Measurements from ENCODE around the gene KCTD1.

KCTD1 gene

DNA sequence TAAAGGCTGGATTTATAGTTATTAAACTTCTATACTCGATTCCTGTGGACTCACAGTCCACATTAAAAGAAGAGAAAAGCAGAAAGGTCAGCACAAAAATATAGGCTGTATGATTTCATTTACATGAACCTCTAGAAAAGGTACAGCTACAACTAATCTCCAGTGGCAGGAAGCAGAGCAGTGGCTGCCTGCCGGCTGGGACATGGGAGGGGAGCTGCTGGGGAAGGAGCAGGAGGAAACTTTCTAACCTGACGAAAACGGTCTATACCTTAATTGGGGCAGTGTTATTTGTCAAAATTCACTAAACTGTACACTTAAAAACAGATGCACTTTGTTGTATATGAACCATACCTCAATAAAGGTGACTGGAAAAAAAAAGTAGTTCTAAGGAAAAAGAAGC, 26.7 kb downstream of the KCTD1 start:
- no peak for DNase-seq

DNA sequence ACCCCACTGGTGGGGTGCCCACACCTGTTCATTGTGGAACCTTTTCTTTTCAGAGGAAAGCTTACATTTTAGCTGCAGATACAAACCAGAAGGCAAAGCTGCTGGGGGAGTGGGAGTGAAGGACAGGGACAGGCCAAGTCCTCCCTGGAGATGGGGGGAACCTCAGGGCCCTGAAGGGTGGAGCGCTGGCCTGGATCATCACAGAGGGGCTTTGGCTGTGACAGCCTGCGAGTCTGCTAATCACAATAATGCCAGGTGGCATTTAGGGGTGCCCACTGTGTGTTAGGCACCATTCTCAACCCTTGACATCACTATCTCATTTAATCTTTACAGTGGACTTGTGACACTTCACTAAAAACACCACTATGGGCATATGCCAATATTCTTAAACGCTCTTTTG, 27.4 kb downstream of the KCTD1 start:
- DNase-seq, result no peak

DNA sequence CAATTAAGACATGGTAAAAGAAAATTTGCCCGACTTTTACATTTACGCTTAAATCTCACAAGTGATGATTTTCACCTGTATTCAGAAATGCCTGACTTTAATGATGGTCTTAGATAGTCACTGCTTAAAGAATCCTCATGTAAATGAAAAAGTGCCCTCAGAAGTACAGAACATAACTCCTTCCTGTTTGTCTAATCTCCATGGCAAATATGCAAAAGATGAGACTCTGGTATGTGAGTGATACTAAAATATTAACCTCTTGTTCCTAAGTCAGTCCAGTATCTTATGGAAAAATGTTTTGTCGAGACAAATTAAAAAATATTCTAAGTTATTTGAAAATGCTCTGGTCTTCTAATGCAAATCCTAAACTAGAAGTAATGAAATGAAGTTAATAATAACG, 29.2 kb downstream of the KCTD1 start:
- no peak for DNase-seq

DNA sequence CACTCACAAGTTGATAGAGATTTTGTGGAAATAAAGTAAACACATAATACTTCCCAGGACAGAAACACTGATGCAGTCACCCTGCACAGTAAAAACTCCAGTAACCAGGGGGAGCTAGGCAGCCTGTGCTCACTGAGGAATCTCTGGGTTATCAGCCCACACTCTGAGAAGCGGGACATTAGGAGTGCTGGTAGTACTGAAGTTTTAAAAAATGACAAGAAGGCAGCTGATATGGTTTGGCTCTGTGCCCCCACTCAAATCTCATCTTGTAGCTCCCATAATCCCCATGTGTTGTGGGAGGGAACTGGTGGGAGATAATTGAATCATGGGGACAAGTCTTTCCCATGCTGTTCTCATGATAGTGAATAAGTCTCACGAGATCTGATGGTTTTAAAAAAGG, 31.4 kb downstream of the KCTD1 start:
- DNase-seq, result no peak

DNA sequence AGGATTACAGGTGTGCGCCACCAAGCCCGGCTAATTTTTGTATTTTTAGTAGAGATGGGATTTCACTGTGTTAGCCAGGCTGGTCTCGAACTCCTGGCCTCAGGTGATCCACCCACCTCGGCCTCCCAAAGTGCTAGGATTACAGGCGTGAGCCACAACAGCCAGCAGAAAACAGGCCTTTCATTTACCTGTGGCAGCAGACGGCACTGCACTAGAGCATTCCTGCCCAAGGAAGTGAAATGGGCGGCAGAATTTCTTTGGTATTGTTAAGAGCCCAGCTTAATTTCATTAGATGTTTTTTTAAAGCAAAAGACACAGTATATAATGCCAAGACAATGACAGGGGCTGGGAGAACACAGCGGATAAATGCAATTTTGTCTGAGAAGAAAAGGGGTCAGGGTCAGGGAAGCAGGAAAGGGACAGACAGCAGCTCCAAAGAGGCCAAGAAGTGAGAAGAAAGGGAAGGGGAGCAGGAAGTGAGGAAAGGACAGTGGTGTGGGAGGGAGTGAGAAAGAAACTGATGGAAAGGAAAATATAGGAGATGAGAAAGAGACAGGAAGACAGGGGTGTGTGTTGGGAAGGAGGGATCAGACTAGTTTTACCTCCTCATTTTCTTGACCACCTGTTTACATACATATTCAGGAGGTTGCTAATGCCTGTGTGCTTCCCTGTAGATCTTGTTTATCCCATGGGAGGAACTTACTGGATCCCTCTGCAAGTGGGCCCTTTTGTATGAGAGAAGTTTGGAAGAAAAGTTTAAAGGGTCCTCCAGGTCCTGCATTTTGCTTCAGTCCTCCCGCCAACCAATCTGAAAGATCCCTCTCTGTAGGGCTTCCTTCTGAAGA, 32.5 kb downstream of the KCTD1 start:
- no peak for DNase-seq

DNA sequence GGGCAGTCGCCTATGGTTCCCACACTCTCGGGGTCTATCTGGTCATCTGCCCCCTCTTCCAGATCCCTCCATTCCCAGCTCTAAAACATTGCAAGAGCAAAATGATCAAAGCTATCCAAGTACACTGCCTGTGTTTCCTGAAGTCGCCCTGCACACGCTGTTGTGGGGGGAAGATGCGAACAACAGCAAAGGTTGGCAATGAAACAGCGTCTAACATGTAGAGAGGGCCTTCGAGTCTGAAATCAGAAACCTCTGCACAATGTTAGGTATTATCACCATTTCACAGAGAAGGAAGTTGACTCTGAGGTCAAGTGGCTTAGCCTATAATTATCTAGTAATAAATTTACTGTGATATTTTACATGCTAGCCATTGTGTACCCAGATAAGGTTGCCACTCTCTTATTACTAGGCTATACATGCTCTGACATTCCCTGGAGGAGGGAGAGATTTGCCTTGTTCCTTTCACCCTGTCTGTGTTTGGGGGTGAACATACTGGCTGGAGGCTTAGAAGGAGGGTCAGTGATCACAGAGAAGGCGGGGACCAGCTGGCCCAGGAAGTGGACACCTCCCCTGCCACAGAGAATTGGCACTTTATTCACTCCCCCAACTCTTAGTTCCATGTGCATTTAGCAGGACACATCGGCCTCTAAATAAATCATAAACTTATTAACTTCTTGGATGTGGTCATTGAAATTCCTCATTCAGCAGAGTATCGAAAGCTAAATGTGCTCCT, 36.8 kb downstream of the KCTD1 start:
- no peak for DNase-seq

DNA sequence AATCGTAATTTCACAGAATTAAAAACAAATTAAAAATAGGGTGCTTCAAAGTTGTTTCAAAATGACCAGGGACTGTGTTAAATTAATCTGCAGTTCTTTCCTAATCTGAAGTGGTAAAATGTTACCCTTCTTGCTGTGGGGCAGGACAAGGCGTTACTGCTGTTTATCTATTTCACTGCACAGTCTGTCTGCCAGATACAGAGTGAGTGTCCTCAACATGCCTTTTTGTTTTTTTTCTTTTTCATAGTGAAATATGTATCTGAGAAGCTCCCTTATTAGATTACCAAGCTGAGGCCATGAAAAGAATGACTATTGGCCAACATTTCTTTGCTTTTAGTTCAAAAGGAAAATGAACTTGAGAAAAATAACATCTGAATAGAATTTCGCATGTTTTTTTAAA, 38.0 kb downstream of the KCTD1 start:
- DNase-seq, result no peak

DNA sequence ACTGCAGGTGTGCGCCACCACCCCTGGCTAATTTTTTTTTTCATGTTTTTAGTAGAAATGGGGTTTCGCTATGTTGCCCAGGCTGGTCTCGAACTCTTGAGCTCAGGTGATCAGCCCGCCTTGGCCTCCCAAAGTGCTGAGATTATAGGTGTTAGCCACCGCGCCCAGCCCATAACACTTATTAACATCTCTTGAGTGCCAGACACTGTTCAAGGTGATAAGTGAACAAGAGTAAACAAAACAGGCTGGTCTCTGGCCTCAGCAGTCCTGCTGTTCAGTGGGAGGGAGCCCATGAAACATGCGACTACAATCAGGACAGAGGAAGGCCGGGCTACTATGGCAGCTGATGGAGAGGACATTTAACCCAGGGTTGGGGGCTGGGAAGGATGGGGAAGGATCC, 42.3 kb downstream of the KCTD1 start:
- no peak for DNase-seq

DNA sequence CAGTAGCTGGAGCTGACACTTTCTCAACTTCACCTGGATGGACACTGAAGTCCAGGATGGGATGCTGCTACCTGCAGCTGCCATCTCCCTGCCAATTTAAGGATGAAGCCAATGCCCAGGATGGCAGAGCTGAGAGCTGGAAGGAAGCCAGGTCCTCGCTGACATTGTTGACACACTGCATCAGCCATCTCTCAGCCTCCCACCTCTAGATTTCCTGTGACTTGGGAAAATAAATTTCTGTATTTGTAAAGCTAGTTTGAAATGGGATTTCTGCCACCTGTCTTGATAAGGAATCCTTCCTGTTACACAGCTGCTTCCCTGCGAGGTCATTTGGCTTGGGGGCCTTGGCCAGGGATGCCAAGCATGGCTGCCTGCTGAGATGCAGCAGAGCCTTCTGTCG, 43.5 kb downstream of the KCTD1 start:
- no peak for DNase-seq

DNA sequence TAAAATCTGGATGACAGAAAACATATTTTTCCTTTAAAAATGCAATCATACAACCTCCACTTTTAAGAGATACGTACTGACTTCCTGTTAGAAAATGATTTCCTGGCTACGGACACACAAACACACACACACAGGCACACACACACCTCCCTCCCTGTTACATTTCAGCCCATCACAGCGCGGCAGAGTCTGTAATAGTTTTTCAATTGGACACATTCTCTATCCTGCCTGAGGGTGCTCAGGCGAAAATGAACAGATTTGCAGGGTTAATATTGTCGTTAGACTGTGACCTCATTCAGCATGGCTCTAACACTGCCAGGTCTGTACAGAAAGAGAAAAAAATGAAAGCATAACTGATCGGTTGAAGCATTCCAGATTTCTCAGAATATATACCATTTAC, 45.0 kb downstream of the KCTD1 start:
- no peak for DNase-seq

DNA sequence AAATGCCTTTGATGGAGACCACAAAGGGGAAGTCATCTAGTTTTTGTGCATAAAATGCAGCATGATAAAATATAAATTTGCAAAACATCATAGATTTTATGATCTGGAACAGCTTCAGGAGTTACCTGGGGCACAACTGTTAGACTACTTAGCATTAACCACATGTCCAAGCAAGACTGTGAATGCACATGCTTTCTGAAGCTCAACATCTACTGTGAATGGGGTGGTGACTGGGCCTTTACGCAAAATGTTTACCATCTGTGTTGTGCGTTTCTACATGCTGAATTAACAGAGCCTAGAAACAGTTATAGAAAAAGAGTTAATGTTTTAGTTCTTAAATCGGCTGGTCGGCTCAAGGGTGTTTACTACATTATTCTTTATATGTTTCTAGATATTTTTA, 45.5 kb downstream of the KCTD1 start:
- DNase-seq, result no peak

DNA sequence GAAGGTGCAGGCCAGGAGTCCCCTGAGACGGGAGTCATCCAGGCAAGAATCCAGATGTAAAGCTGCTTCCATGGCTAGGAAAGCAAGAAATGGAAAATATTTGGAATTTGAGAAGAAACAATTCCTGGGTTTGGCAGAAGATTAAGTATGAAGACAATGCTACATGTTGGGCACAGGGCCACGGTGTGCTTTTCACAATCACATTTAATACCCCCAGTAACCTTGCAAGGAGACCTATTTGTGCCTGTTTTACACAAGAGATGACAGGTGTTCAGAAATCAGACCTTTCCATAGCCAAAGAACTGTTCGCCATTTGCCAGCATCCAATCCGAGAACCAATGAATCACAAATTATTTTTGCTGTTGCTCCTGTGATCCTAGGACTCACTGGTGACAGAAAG, 50.5 kb downstream of the KCTD1 start:
- no peak for DNase-seq

DNA sequence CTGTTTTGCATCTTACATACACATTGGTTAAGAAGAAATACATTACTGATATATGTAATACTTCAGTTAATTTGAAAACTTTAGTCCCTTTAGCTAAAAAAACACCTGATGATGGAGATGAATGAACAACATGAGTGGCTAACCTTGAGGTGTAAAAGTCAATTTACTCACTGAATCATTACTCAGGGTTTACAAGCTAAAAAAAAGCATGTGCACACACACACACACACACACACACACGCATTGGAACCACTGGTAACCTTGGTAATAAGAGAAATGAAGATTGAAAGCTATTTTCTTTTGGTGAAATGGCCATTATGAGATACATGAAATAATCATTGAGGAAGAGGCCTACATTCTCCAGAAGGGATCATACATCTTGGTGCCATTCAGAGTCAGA, 51.8 kb downstream of the KCTD1 start:
- DNase-seq, result no peak

DNA sequence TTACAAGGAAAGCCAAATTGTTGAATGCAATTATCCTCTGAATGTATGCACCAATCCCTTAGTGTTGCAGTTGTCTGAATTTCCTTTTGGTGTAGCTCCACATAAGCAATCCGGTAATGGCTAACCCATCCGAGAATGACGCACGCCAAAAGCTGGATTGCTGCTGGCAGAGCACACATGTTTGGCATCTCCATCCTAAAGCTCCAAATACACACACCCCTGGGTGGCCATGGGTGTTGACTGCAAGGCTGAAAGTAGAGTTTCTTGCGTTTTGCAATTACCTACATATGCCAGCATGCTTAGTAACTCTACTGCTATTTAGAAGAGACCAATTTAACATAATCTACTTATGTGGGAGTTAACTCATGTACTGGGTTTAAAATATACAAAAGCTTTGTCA, 53.1 kb downstream of the KCTD1 start:
- no peak for DNase-seq

DNA sequence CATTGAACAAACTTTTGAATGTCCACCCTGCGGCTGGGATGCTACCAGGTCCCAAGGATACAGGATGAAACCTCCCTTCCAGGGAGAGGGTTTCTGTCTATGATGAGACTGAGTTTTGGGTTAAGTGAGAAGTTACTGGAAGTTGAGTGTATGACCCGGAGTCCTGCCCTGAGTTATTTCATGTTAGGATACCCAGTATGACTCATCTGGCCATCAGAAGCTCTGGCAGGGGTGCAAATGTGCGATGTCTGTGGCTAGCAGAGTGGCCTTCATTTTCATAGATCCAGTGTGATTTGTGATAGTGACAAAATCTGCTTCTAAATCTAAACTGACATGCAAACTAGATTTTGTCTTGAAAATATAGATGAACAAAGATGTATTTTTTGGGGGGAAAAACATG, 55.3 kb downstream of the KCTD1 start:
- DNase-seq, result no peak

DNA sequence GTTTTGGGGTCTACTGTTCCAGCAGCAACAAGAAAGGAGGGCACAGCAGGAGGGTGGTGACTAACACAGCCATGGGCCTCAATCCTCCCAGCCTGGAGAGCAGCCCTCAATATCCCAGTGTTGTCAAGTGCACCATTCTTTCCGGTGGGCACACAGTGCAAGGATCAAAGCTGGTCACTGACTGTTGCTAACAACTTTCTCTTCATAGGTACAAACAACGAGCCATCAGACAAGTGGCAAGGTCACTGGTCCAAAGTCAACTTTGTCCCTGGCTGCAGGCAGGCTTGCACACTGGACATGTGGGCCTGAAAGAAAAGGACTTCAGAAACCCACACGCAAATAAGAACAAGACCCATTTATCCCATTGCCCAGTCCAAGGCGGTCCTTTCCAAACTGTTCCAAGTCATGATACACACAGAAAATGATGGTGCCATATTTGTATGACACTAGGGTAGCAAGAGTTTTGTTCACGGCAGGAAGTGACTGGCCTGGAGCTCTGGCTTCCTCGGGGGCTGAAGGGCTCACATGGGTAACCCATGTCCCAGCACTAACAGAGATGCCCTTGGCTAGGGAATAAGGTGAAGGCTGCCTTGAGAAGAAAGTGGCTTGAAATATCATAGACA, 57.0 kb downstream of the KCTD1 start:
- DNase-seq, result no peak

DNA sequence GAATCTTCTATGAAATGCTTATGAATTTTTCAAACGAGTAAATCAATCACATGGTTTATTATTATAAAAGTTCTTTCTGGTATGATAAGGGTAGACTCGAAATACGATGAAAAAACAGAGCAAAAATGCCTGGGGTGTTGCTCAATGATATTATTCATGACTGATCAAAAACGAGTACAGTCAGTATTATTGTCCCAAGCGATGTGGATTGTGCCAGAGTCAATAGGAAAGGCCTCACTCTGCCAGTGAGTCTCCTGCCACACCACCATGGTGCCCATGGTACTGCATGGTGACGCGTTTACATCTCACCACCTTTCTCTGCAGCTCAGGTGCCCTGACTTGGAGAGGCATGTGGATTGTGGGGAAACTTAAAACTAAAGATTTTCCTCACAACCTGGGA, 58.5 kb downstream of the KCTD1 start:
- DNase-seq, result no peak

DNA sequence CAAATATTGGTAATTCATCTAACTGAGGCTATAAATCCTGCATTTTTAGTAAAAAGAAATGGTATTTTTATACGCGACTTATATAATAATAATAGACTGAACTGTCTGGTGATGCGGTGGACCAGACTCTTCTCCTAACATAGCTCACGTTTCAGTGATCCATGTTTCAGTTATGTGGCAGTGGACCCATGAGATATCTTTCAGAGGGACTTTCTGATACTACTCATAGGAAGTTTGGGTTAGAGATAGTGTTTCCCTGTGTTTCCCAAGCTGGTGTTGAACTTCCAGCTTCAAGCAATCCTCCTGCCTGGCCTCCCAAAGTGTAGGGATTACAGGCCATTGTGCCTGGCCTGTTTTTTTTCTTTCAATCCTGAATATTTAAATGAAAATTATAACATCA, 59.2 kb downstream of the KCTD1 start:
- DNase-seq, result no peak

DNA sequence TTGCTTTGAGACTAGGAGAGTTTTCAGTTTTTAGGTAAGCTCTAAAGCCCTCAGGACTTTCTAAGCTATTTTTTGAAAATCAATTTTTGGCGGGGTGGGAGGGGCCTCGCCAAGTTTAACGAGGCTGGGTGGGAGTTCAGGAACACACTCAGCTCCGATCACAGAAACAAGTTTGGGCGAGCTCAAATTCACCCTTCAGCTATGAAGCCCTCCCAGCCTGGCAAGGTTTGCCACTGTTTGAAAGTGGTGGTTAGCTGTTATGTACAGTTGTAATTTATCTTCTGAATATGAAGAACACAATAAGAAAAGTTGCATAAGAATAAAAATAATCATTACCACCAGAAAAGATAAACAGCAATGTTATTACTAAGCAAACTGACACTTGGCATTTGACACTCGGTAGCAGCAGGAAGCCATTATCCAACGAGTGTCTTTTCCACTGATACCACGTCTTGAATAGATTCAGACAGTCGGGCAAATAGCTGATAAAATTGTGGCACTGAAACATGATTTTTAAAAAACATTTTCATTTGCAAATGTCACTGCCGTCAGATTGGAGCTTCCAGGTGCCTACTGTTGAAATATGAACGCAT, 59.8 kb downstream of the KCTD1 start:
- no peak for DNase-seq

DNA sequence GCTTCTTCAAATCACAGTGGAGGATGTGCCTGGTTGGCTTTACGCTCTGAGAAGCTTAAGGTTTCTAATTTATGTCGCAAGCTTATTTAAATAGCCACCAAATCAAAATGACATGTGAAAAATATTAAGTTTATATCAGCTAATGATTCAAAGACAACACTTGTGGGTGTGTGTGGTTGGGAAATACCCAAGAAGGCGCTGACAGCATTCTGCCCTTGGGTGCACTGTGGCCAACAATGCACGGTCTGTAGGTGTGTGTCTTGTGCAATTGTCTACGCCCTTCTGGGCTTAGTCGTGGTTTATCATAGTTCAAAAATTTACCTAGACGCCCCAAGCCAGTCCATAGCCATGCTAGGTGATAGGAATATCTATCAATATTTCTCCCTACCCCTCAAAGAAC, 60.9 kb downstream of the KCTD1 start:
- DNase-seq, result no peak

DNA sequence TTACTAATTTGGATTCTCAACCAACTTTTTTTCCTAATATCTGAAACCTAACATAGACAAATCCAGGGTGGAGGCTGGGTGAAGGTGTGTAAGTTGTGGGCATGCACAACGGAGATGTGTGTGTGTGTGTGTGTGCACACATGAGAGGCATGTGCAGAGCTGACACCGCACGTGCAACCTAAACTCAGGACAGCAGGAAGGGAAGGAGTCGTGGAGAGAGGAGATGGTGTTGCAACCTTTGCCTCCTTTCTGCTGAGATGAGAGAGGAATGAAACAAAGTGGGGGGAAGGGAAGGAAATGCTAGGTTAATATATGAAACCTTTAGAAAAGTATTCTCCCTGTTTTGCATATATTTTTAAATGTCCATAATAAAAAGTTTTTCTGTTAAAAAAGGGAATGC, 64.7 kb downstream of the KCTD1 start:
- no peak for DNase-seq

DNA sequence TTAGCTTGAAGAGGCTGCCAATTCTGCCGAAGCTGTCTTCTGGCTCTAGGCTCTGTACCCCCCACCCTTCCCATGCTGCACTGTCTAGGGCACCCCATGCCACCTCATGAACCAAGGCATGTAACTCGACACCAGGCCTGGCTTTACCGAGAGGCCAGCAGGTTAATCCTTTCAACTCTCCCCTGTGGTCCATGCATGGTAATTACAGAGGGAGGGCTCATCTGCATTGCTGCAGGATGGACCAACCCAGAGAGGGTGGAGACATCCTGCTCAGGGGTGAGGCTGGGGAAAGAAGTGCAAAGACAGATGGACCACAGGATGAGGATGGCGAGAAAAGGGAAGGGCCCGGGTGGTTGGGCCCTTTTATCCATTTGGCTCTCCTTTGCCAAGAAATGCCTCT, 65.8 kb downstream of the KCTD1 start:
- DNase-seq, result no peak

DNA sequence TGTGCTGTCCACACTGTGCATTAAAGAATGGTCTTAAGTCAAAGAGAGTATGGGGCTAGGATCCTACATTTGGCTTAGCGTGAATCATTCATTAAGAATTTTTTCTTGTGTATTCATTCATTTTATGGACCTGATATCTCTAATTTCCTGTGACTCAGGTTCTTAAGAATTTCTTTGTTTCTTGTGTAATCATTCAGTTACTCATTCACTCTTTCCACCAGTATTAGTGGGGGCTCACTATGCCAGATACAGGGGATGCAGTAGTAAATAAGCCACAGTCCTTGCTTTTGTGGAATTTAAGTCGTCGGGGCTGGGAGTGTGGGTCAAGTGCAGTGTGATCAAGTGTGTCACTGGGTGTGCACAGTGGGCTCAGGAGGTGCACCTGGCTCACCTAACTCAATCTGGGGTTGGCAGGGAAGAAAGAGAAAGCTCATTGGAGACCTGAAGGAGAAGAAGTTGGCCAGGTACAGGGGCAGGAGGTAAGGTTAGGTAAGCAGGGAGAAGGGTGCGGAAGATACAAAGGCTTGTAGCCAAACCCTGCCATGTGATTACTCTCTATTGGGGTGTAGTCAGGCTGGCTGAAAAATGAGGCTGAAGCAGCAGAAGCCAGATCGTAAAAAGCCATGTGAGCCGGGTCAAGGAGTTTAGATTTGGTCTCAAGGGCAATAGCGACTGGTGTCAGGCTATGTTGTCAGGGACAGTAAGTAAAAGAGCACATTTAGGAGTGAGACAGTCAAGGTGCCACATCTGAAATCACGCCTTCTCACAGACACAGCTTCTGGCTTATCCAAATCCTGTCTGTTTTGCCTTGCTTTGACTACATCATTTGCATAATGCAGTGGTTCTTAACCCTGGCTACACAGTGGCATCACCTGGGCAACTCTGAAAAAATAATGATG, 67.2 kb downstream of the KCTD1 start:
- DNase-seq, result no peak
